MM.1S (cell line): ENCODE data around the gene NTRK3.

Experiments
- CTCF ChIP-seq: fragments of 300-600 bp; sonication (generic); IDR thresholded peaks from 2 replicates; pipeline ENCODE4 v1.5.1; 2016; ENCODE audit warnings: antibody characterized with exemption, low read length, mixed read lengths
- EZH2 ChIP-seq: fragments of 300-600 bp; sonication (generic); optimal IDR thresholded peaks from 2 replicates; pipeline ENCODE3; 2017; ENCODE audit warnings: low read depth, mild to moderate bottlenecking, antibody characterized with exemption, low read length, mixed read lengths

GRCh38 chr15:88179562-88179961 is 77.0 kb downstream of the NTRK3 start:
- TF ChIP-seq CTCF (no peak), EZH2 (no peak)
